Ishikawa (cell line): Measurements from ENCODE around the gene COL25A1.

Experiments used
- CEBPB ChIP-seq: IDR thresholded peaks from 2 replicates; pipeline ENCODE4 v1.6.1; 2012
- CREB1 ChIP-seq: IDR thresholded peaks from 2 replicates; pipeline ENCODE4 v1.6.1; 2012; ENCODE audit warnings: low read depth
- EGR1 ChIP-seq: IDR thresholded peaks from 2 replicates; pipeline ENCODE4 v1.6.1; 2012
- EP300 ChIP-seq: IDR thresholded peaks from 2 replicates; pipeline ENCODE4 v1.6.1; 2012; ENCODE audit warnings: borderline replicate concordance
- MAX ChIP-seq: IDR thresholded peaks from 2 replicates; pipeline ENCODE4 v1.6.1; 2012
- RAD21 ChIP-seq: IDR thresholded peaks from 2 replicates; pipeline ENCODE4 v1.6.1; 2012; ENCODE audit warnings: low read depth
- TAF1 ChIP-seq: IDR thresholded peaks from 2 replicates; pipeline ENCODE4 v1.6.1; 2012; ENCODE audit warnings: low read depth, mild to moderate bottlenecking
- TEAD4 ChIP-seq: IDR thresholded peaks from 2 replicates; pipeline ENCODE4 v1.6.1; 2012
- USF1 ChIP-seq: IDR thresholded peaks from 2 replicates; pipeline ENCODE4 v1.6.1; 2012
- YY1 ChIP-seq: IDR thresholded peaks from 2 replicates; pipeline ENCODE4 v1.6.1; 2012; ENCODE audit warnings: low read depth
- ZBTB7A ChIP-seq: IDR thresholded peaks from 2 replicates; pipeline ENCODE4 v1.6.1; 2012; ENCODE audit warnings: low read depth

- TF ChIP-seq CREB1 (no peak), YY1 (no peak), RAD21 (peak; percentile 62), TEAD4 (no peak), EGR1 (no peak), MAX (no peak), ZBTB7A (no peak), TAF1 (no peak), CEBPB (no peak), EP300 (no peak), USF1 (no peak)
These were observed 30.5 kb upstream of the COL25A1 start for GRCh38 chr4:109332926-109333464.
